Calu3 (cell line): Measurements from ENCODE around the gene XKR7. TPM values are rescaled to one million over a fixed set of nuclear protein-coding genes. Genes with fewer than 3 reads are reported as not detected.
A peak's percentile ranks its signal among the peaks of the same experiment; 100 is the strongest.

Source experiments
- BruUV-seq: library from RNA; stranded (reverse); fragments of 400-500 nt; replicated peaks from 2 replicates; lab custom pipeline; 2021; lab: Mats Ljungman, UMichigan
- CTCF ChIA-PET: fragments of 300-600 bp; sonication (Branson Sonifier 250); formaldehyde crosslinking; loops from one replicate; lab custom pipeline; 2022; ENCODE audit warnings: antibody characterized with exemption; lab: Charles Lee
- DNase-seq: peaks from one replicate; pipeline ENCODE4 v3.0.0; 2022
- H3K27ac Mint-ChIP-seq: one replicate; pipeline ENCODE4 v1.8.0; 2022; ENCODE audit warnings: mixed read lengths; ENCODE audit not compliant: unreplicated experiment
- H3K27me3 Mint-ChIP-seq: one replicate; pipeline ENCODE4 v1.8.0; 2022; ENCODE audit warnings: mixed read lengths; ENCODE audit not compliant: unreplicated experiment
- H3K36me3 Mint-ChIP-seq: one replicate; pipeline ENCODE4 v1.8.0; 2022; ENCODE audit warnings: mild to moderate bottlenecking, moderate library complexity, mixed read lengths; ENCODE audit not compliant: insufficient read depth, unreplicated experiment
- H3K4me1 Mint-ChIP-seq: one replicate; pipeline ENCODE4 v1.8.0; 2022; ENCODE audit warnings: mild to moderate bottlenecking, low read depth, mixed read lengths; ENCODE audit not compliant: unreplicated experiment
- H3K4me3 Mint-ChIP-seq: one replicate; pipeline ENCODE4 v1.8.0; 2022; ENCODE audit warnings: mild to moderate bottlenecking, low read depth, moderate library complexity, mixed read lengths; ENCODE audit not compliant: unreplicated experiment
- H3K9me3 Mint-ChIP-seq: one replicate; pipeline ENCODE4 v1.8.0; 2022; ENCODE audit warnings: low read depth, mixed read lengths; ENCODE audit not compliant: unreplicated experiment
- intact Hi-C: fragments of 100-400 bp; cut with micrococcal nuclease; formaldehyde crosslinking; loops from one replicate; pipeline ENCODE4 v1.10.0; 2022; ENCODE audit not compliant: unreplicated experiment
- total RNA-seq: library from RNA; stranded (reverse); gene quantifications from 2 replicates; pipeline ENCODE4 v1.2.3, GENCODE V29; 2022
- TF ChIP-seq, protein P1 (sequence below): fragments of 200-600 bp; IDR thresholded peaks from one replicate; pipeline ENCODE4 v1.8.0; 2022; ENCODE audit warnings: antibody characterized with exemption; ENCODE audit not compliant: unreplicated experiment

XKR7 gene
- total RNA-seq, 1 experiment from 2014 or later, result not detected

GRCh38 chr20:31951530-31952453, 16.2 kb upstream of the XKR7 start, which contains the start of gene PDRG1:
Gene PDRG1, minus strand, starts transcription at chr20:31952046. Its CDS starts 85 bp downstream, at chr20:31951961.
- Mint-ChIP-seq H3K36me3 (peaks cover 42% of the 10 kb centered on the region), H3K4me3 (peak within 1 kb of the TSS; percentile 82), H3K27me3 (peaks cover 43% of the 10 kb centered on the region), H3K27ac (peak within 1 kb of the TSS; percentile 91), H3K9me3 (no peaks in the 10 kb centered on the region), H3K4me1 (peaks cover 20% of the 10 kb centered on the region)
- intact Hi-C loops, result loop anchor here (2.0 to 10.0 kb wide), 4 partner anchors 97 to 703 kb away; no protein-coding TSS in a partner anchor
- BruUV-seq, result no TSS peak
- TF ChIP-seq, protein P1, sequence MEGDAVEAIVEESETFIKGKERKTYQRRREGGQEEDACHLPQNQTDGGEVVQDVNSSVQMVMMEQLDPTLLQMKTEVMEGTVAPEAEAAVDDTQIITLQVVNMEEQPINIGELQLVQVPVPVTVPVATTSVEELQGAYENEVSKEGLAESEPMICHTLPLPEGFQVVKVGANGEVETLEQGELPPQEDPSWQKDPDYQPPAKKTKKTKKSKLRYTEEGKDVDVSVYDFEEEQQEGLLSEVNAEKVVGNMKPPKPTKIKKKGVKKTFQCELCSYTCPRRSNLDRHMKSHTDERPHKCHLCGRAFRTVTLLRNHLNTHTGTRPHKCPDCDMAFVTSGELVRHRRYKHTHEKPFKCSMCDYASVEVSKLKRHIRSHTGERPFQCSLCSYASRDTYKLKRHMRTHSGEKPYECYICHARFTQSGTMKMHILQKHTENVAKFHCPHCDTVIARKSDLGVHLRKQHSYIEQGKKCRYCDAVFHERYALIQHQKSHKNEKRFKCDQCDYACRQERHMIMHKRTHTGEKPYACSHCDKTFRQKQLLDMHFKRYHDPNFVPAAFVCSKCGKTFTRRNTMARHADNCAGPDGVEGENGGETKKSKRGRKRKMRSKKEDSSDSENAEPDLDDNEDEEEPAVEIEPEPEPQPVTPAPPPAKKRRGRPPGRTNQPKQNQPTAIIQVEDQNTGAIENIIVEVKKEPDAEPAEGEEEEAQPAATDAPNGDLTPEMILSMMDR, result peak; percentile 90
- CTCF ChIA-PET, result interaction anchor here (0.5 to 2.2 kb wide), 23 partner anchors 8 to 582 kb away, joined by 3 to 36 read pairs (median 4); partner anchors contain the start of gene TM9SF4
- peak; percentile 99 for DNase-seq

GRCh38 chr20:31953556-31954148, 14.3 kb upstream of the XKR7 start:
- H3K4me1 Mint-ChIP-seq, result peaks cover 20% of the 10 kb centered on the region
- intact Hi-C loops, result loop anchor here (2.0 to 10.0 kb wide), 4 partner anchors 99 to 701 kb away; no protein-coding TSS in a partner anchor
- peaks cover 26% of the 10 kb centered on the region for H3K36me3 Mint-ChIP-seq
- CTCF ChIA-PET, result interaction anchor here (1.1 to 2.2 kb wide), 2 partner anchors 12 to 131 kb away, joined by 3 to 14 read pairs; no protein-coding TSS in a partner anchor
- H3K4me3 Mint-ChIP-seq, result no peak overlapping the region
- H3K27me3 Mint-ChIP-seq, result peaks cover 55% of the 10 kb centered on the region
- no TSS peak for BruUV-seq
- no peak overlapping the region for H3K27ac Mint-ChIP-seq
- TF ChIP-seq, protein P1, result no peak
- no peak for DNase-seq
- no peaks in the 10 kb centered on the region for H3K9me3 Mint-ChIP-seq

DNA sequence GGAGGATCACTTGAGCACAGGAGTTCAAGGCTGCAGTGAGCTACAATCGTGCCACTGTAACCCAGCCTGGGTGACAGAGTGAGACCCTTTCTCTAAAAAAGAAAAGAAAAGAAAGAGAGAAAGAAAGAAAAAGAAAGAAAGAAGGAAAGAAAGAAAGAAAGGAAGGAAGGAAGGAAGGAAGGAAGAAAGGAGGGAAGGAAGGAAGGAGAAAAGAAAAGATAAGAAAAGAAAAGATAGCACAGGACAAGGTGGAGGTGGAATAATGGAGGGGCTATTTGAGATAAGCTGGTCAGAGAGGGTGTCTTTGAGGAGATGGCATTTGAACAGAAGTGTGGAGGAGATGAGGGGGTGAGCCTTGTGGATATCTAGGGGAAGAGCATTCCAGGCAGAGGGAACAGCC, 13.5 kb upstream of the XKR7 start:
- Mint-ChIP-seq H3K27me3 (peaks cover 64% of the 10 kb centered on the region), H3K4me1 (peaks cover 20% of the 10 kb centered on the region), H3K4me3 (no peak overlapping the region), H3K27ac (no peak overlapping the region), H3K36me3 (peaks cover 22% of the 10 kb centered on the region), H3K9me3 (no peaks in the 10 kb centered on the region)
- BruUV-seq, result no TSS peak
- TF ChIP-seq, protein P1, result no peak
- DNase-seq, result no peak
- CTCF ChIA-PET, result interaction anchor here (1.1 kb wide), 1 partner anchor 13 kb away, joined by 3 read pairs; no protein-coding TSS in a partner anchor
- intact Hi-C loops, result loop anchor here (5.0 to 10.0 kb wide), 2 partner anchors 117 to 700 kb away; no protein-coding TSS in a partner anchor
